LHCN-M2 (cell line): ENCODE data around the gene BAX. TPM values are rescaled to one million over a fixed set of nuclear protein-coding genes. Genes with fewer than 3 reads are reported as not detected.

Experiments
- total RNA-seq: library from RNA; depleted of rRNA; stranded (reverse); fragments of >200 nt; gene quantifications from 2 replicates; pipeline ENCODE4 v1.2.3, GENCODE V29; 2014; rRNA removed

Gene BAX
- total RNA-seq, 1 experiment from 2014 or later: 176 TPM

Other genes starting within 250 kb of the BAX start
- 2.4 and 3.5 TPM in 2 replicates for gene MAMSTR, start 235.2 kb upstream of the BAX start, total RNA-seq
- 0.11 and 0.26 TPM in 2 replicates for gene RASIP1, start 214.3 kb upstream of the BAX start, total RNA-seq
- not detected in 2 replicates for gene IZUMO1, start 208.0 kb upstream of the BAX start, total RNA-seq
- gene FUT1, start 202.2 kb upstream of the BAX start, total RNA-seq: not detected in 2 replicates
- not detected in 2 replicates for gene FGF21, start 199.4 kb upstream of the BAX start, total RNA-seq
- gene BCAT2, start 143.8 kb upstream of the BAX start, total RNA-seq: 23.8 and 26.5 TPM in 2 replicates
- not detected in 2 replicates for gene HSD17B14, start 118.4 kb upstream of the BAX start, total RNA-seq
- gene PLEKHA4, start 86.3 kb upstream of the BAX start, total RNA-seq: 21.3 and 27.8 TPM in 2 replicates
- gene PPP1R15A, start 82.5 kb upstream of the BAX start, total RNA-seq: 55.7 and 58.2 TPM in 2 replicates
- gene TULP2, start 56.1 kb upstream of the BAX start, total RNA-seq: not detected in 2 replicates
- gene NUCB1, start 54.6 kb upstream of the BAX start, total RNA-seq: 213 and 221 TPM in 2 replicates
- gene DHDH, start 21.2 kb upstream of the BAX start, total RNA-seq: 0.96 TPM in 1 of 2 replicates, not detected in the other
- 2,158 and 2,177 TPM in 2 replicates for gene FTL, start 10.4 kb downstream of the BAX start, total RNA-seq
- gene GYS1, start 38.4 kb downstream of the BAX start, total RNA-seq: 78.8 and 80.0 TPM in 2 replicates
- gene RUVBL2, start 39.0 kb downstream of the BAX start, total RNA-seq: 263 and 300 TPM in 2 replicates
- not detected in 2 replicates for gene LHB, start 62.2 kb downstream of the BAX start, total RNA-seq
- not detected in 2 replicates for gene CGB3, start 69.5 kb downstream of the BAX start, total RNA-seq
- 0.26 TPM in 1 of 2 replicates, not detected in the other for gene CGB2, start 77.0 kb downstream of the BAX start, total RNA-seq
- gene CGB1, start 82.0 kb downstream of the BAX start, total RNA-seq: not detected in 2 replicates
- gene CGB5, start 89.0 kb downstream of the BAX start, total RNA-seq: 1.1 TPM in 1 of 2 replicates, not detected in the other
- 2.1 TPM in 1 of 2 replicates, not detected in the other for gene CGB8, start 94.2 kb downstream of the BAX start, total RNA-seq
- gene CGB7, start 102.9 kb downstream of the BAX start, total RNA-seq: 1.5 TPM in 2 replicates
- gene NTF4, start 109.9 kb downstream of the BAX start, total RNA-seq: not detected in 2 replicates
- gene KCNA7, start 117.8 kb downstream of the BAX start, total RNA-seq: 0.06 TPM in 1 of 2 replicates, not detected in the other
- 207 and 241 TPM in 2 replicates for gene SNRNP70, start 130.6 kb downstream of the BAX start, total RNA-seq
- gene LIN7B, start 159.5 kb downstream of the BAX start, total RNA-seq: 10.2 and 14.8 TPM in 2 replicates
- gene C19orf73, start 164.3 kb downstream of the BAX start, total RNA-seq: 1.1 and 3.1 TPM in 2 replicates
- gene PPFIA3, start 164.7 kb downstream of the BAX start, total RNA-seq: 7.9 and 9.8 TPM in 2 replicates
- gene HRC, start 200.5 kb downstream of the BAX start, total RNA-seq: 2.2 TPM in 1 of 2 replicates, not detected in the other
- gene TRPM4, start 202.9 kb downstream of the BAX start, total RNA-seq: 13.9 and 14.2 TPM in 2 replicates